Esophagus muscularis mucosa (tissue), 4 donors: ENCODE data around the gene RIN3. TPM values are rescaled to one million over a fixed set of nuclear protein-coding genes. Genes with fewer than 3 reads are reported as not detected.

Experiments used
- DNase-seq: peaks from one replicate; pipeline ENCODE4 v3.0.0-alpha.2; 2017; ENCODE audit errors: extremely low spot score
- H3K27ac ChIP-seq, 4 donors: fragments of 200-600 bp; sonication (generic); replicated peaks in 1 of 4; 1 replicate in 3 of 4; 2 replicates in 1 of 4; pipeline ENCODE4 v1.5.1; 2016 to 2019; ENCODE audit warnings: mild to moderate bottlenecking in 1 of 4
- H3K27me3 ChIP-seq, 4 donors: fragments of 200-600 bp; sonication (generic); one replicate each; pipeline versions ENCODE4 v1.5.1 to v1.6.0; 2016 to 2019
- H3K36me3 ChIP-seq, 4 donors: fragments of 200-600 bp; sonication (generic); one replicate each; pipeline ENCODE4 v1.5.1; 2016 to 2019
- H3K4me1 ChIP-seq, 4 donors: fragments of 200-600 bp; sonication (generic); one replicate each; pipeline ENCODE4 v1.5.1; 2016 to 2019
- H3K4me3 ChIP-seq, 4 donors: fragments of 200-600 bp; sonication (generic); 1 replicate in 2 of 4; 2 replicates in 2 of 4; pipeline ENCODE4 v1.5.1; 2016 to 2019; ENCODE audit warnings: mild to moderate bottlenecking in 4 of 4, moderate library complexity in 1 of 4
- H3K9me3 ChIP-seq, 4 donors: fragments of 200-600 bp; sonication (generic); 1 replicate in 3 of 4; 2 replicates in 1 of 4; pipeline ENCODE4 v1.5.1; 2016 to 2019
- CTCF ChIP-seq, 3 experiments: fragments of 200-600 bp in 2 of 3; fragments of 450-650 bp in 1 of 3; sonication (generic) in 2 of 3; IDR thresholded peaks; one replicate each; pipeline ENCODE4 v1.5.1; 2017 to 2019; ENCODE audit warnings: antibody characterized with exemption in 3 of 3, mild to moderate bottlenecking in 2 of 3, moderate library complexity in 1 of 3
- EP300 ChIP-seq: sonication (generic); formaldehyde crosslinking; IDR thresholded peaks from one replicate; pipeline ENCODE4 v1.6.1; 2017; ENCODE audit warnings: antibody characterized with exemption
- POLR2A ChIP-seq: fragments of 450-650 bp; IDR thresholded peaks from one replicate; pipeline ENCODE4 v1.6.1; 2017; ENCODE audit warnings: antibody characterized with exemption, moderate library complexity, mild to moderate bottlenecking, low read depth
- POLR2AphosphoS5 ChIP-seq, 2 donors: sonication (generic); formaldehyde crosslinking; IDR thresholded peaks; one replicate each; pipeline ENCODE4 v1.6.1; 2017; ENCODE audit warnings: antibody characterized with exemption in 2 of 2
- WGBS: methylation state at CpG from one replicate; pipeline ENCODE4 v1.1.5; 2018; 5-methylcytosine and 5-hydroxymethylcytosine counted together
- intact Hi-C: fragments of 100-400 bp; cut with DNase I; formaldehyde crosslinking; loops from one replicate; pipeline ENCODE4 v1.15.1; 2023
- total RNA-seq, 4 donors: library from RNA; depleted of rRNA; stranded (reverse); fragments of >200 nt; gene quantifications; one replicate each; pipeline versions ENCODE4 v1.1.0 to v1.2.1, GENCODE V29; 2016

RIN3 gene
- total RNA-seq, 4 donors from 2014 or later: 10.6 to 20.0 (median 13.1) TPM

GRCh38 chr14:92560106-92560865 lies 46.7 kb downstream of the RIN3 start:
- peaks cover 5 to 14% (median 10%) of the 10 kb centered on the region in 4 donors for H3K4me1 ChIP-seq
- H3K27me3 ChIP-seq: no peaks in the 10 kb centered on the region
- H3K36me3 ChIP-seq: peaks cover 0 to 51% (median 38%) of the 10 kb centered on the region in 4 donors
- DNase-seq: no peak
- intact Hi-C loops: no loop called here
- no peak for TF ChIP-seq EP300
- TF ChIP-seq CTCF (IDR thresholded peaks at IDR 0.05): no peak
- TF ChIP-seq POLR2A: no peak
- TF ChIP-seq POLR2AphosphoS5 (IDR thresholded peaks at IDR 0.05): no peak
- WGBS: 93% methylated on average over 15 of the region's 15 CpGs
- H3K9me3 ChIP-seq: no peaks in the 10 kb centered on the region
- H3K4me3 ChIP-seq: no peak overlapping the region
- H3K27ac ChIP-seq: no peak overlapping the region

- Histone ChIP-seq H3K9me3 (peaks cover 0 to 5% (median 0%) of the 10 kb centered on the region in 4 donors), H3K4me3 (no peak overlapping the region), H3K27ac (no peak overlapping the region), H3K4me1 (peaks cover 0 to 10% (median 5%) of the 10 kb centered on the region in 4 donors), H3K36me3 (peaks cover 5 to 54% (median 39%) of the 10 kb centered on the region in 4 donors), H3K27me3 (no peaks in the 10 kb centered on the region)
- no peak for TF ChIP-seq CTCF (IDR thresholded peaks at IDR 0.05)
- TF ChIP-seq POLR2AphosphoS5 (IDR thresholded peaks at IDR 0.05): no peak
- TF ChIP-seq EP300: no peak
- no peak for TF ChIP-seq POLR2A
- no peak for DNase-seq
- intact Hi-C loops: no loop called here
- 98% methylated on average over 6 of the region's 6 CpGs for whole genome bisulfite sequencing
Observed at GRCh38 chr14:92561906-92562479, 48.4 kb downstream of the RIN3 start.

GRCh38 chr14:92563359-92563758 lies 49.8 kb downstream of the RIN3 start:
- DNase-seq: no peak
- peak overlapping the region in 1 of 4 donors; percentile 32 for H3K27ac ChIP-seq
- peaks cover 0 to 10% (median 5%) of the 10 kb centered on the region in 4 donors for H3K4me1 ChIP-seq
- intact Hi-C loops: no loop called here
- H3K9me3 ChIP-seq: peaks cover 0 to 9% (median 2%) of the 10 kb centered on the region in 4 donors
- H3K27me3 ChIP-seq: no peaks in the 10 kb centered on the region
- no peak overlapping the region for H3K4me3 ChIP-seq
- 76% methylated on average over 1 of the region's 1 CpG for WGBS
- H3K36me3 ChIP-seq: peaks cover 9 to 46% (median 30%) of the 10 kb centered on the region in 4 donors
- TF ChIP-seq POLR2AphosphoS5 (IDR thresholded peaks at IDR 0.05) (no peak), CTCF (IDR thresholded peaks at IDR 0.05) (no peak)

- DNase-seq: no peak
- peaks cover 9 to 44% (median 30%) of the 10 kb centered on the region in 4 donors for H3K36me3 ChIP-seq
- no peaks in the 10 kb centered on the region for H3K27me3 ChIP-seq
- peaks cover 0 to 10% (median 5%) of the 10 kb centered on the region in 4 donors for H3K4me1 ChIP-seq
- peaks cover 0 to 9% (median 2%) of the 10 kb centered on the region in 4 donors for H3K9me3 ChIP-seq
- intact Hi-C loops: no loop called here
- WGBS: 82% methylated on average over 1 of the region's 1 CpG
- H3K4me3 ChIP-seq: no peak overlapping the region
- H3K27ac ChIP-seq: no peak overlapping the region
- no peak for TF ChIP-seq POLR2AphosphoS5 (IDR thresholded peaks at IDR 0.05)
- no peak for TF ChIP-seq EP300
- no peak for TF ChIP-seq POLR2A
- no peak for TF ChIP-seq CTCF (IDR thresholded peaks at IDR 0.05)
Observed at GRCh38 chr14:92563765-92564285, 50.2 kb downstream of the RIN3 start.
